SW 1271 (cell line): ENCODE measurements around the gene SEMA3C.

Source experiments
- DNase-seq, 2 experiments: peaks; one replicate each; lab custom pipeline; 2025; lab: John Stamatoyannopoulos, UW

The SEMA3C gene

DNA sequence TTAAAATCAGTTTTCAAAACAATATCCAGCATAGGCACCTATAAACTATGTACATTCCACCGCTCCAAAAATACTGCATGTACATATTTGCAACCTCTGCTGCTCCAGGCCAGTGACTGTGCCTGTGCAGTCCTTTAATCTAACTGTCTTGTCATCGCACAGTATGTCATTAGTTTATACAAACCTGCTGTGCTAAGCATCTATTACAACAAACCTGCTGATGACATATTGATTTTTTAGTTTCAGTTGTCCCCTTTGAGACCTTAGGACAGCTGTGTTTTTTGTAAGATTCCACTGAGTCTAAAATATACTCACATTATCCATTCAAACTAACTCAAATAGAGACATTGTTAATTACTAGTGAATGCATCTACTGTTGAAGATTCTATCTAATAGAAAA lies 33.1 kb downstream of the SEMA3C start:
- DNase-seq = no peak

DNA sequence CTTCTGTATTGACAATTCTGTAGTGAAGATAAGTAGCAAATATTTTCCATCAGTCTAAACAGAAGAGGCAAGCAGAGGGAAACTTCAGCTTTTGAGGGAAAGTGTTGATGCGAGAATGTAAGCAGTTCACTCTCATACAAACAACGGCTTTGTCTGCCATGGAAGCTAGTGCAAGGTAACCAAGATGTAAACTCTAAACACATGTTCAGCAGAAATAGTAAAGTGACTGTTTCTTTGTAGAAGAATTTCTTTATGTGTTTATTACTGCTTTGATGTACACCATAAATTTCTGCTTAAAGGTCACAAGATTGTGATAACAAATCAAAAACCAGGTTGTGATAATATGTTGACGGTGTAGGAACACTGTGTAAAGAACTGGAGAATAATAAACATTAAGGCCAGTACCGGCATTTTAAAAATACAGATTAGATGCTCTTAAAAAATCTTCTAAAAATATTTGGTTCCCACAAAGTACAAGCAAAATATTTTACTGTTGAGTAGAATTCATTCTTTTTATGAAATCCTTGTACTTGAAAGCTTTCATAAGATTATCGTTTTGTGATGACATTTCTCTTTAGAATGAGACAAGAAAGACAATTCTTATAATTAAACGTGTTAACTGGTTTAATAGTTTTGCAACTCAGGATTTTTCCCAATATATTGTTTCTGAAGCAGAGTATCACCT lies 34.2 kb downstream of the SEMA3C start:
- DNase-seq = peak in 1 of 2 experiments; percentile 49

DNA sequence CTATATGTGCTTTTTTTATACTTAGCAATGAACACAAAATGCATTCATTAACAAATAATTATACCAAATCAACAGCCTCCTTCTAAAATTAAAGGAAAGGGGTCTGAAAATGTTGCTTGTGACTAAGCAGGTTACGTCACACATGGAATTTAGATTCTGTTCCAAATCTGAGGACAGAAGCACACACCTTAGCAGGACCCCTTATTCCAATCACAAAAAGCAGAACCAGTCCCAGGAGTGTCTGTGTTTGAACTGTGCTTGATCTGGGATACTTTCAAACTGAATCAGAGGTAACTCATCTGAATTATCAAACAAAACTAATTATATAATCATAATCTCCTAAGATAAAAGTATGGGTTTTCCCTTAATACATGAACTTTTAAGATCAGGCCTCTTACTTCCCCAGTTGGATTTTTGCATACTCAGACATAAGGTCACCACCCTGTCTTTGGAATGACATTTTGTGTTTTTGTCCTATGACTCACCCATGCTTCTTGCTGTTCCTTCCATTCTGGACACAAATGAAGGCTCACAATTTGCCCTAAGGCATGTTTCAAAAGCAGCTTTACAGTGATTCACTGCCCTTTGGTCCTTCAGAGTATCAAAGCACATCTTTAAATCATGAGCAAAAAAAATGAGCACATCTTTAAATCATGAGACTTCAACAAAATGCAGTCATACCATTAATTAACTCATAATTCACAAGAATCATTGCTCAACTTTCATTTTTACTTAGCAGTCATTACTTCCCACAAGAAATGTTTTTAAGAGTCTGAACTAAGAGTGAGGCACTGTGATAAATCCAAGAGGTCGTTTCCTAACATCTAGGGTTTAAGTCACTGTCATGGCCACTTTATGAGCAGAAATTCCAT lies 35.5 kb downstream of the SEMA3C start:
- DNase-seq = peak; percentile 92 to 98

DNA sequence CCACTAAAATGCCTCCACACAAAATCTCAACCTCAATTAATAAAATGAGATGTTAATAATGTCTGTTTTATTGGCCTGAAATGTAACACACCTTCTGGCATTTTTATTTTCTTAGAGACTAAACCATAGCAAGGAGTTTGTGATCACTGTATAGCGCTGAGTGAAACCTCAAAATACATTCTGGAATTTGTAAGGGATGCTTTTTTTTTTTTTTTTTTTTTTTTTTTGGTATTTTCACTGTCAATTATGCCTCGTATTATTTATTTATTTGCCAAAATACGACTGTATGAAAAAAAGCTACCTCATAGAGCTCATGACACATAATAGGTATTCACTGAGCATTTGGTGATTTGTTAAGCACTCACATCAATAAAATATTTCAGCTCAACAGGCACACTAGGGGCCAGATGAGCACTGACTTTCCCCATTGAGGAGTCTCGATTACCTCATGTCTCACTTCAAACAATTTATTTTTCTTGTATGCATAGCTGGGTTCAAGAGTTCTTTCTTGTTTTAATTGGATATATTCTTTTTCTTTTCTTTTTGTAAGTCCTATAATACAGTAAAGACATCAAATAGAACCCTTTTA lies 36.5 kb downstream of the SEMA3C start:
- no peak for DNase-seq

DNA sequence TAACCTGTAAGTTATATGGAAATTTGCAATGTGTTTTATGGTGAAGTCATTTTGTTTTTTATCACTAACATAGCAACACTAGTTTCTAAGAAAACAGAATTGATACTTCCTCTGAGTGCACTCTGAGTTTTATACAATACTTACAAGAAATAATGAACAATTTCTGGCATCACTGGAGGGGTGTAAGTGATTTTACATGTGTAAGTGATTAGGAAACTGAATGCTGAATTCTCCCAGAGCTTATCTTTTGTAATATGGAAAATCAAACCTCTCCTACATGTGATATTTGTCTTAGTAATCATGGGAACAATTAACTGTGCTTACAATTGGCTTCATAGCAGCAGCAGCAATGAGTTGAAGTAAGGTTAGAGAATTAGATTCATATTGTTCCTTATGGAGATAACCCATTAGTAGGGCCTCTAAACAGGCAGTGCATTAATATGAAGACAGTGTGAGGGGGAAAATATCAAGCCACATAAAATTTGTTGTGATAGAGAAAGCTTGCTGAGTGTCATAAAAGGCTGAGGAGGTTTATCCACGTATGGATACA lies 37.4 kb downstream of the SEMA3C start:
- no peak for DNase-seq

DNA sequence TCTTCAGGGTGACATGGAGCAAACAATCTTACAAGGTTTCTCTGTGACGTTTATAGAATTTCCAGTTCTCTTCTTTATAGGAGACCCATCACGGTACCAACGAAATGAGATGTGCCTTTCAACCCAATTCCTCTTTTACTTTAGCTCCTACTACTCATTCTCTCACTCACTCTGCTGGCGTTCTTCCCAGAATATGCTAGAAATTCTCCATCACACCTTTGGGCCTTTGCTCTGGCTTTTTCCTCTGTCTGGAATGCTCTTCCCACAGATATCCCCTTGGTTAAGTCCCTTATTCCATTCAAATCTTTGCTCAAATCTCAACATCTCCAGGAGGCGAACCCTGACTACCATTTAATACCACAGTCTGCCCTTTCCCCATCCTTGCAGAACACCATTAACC lies 39.0 kb downstream of the SEMA3C start:
- no peak for DNase-seq

DNA sequence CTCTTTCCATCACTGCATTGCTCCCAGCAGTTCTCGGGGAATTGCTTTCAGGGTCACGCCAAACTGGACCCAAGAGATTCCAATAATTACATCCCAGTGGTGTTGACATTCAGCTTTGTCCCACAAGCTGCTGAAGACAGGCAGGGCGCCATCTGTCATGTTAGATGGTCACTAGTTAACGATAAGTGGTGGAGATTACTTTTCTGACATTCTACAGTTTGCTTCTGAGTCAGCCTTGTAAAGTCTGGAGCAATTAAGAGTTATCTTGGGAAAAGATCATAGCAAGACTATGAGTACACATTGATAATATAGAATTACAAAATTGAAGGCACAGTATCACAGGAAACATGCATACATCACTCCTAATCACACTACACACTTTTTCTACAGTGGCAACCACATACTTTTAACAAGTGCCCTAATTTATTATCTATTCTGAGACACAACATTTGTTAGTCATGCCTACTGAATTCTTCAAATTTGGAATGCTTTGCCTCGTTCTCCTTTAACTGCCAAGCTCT lies 41.9 kb downstream of the SEMA3C start:
- DNase-seq = peak in 1 of 2 experiments; percentile 31

DNA sequence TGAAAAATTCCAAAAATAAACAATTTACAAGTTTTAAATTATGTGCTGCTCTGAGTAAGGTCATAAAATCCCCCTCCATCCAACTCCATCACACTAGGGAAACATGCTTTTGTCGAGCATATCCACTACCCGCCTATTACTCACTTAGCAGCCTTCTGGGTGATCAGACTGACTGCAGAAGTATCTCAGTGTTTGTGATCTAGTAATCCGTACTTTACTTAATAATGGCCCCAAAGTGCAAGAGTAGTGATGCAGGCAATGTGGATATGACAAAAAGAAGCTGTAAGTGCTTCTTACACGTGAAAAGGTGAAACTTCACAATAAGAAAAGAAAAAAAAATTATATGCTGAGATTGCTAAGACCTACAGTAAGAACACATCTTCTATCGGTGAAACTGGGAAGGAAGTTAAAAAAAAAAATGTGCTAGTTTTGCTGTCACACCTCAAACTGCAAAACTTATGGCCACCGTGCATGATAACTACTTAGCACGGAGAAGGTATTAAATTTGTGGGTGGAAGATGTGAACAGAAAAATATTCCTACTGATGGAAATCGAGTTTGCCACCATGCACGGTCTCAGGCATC lies 43.2 kb downstream of the SEMA3C start:
- DNase-seq = no peak

DNA sequence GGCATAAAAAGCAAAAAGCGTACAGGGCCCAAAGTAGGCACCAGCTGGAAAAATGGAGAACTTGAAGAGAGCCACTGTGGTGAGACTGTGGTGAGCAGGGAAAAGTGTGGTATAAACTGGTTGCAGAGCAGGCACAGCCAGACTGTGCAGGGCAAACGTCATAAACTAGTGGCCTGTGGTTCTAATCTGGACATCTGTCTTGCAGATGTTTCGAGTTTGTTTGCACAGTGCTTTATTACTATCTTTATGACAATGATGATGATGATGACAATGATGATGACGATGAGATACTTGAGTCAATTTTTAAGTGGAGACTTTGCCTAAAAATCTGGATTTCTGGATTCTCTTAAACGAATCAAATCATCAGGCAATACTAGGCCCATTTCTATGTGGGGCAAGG lies 45.7 kb downstream of the SEMA3C start:
- DNase-seq = no peak

DNA sequence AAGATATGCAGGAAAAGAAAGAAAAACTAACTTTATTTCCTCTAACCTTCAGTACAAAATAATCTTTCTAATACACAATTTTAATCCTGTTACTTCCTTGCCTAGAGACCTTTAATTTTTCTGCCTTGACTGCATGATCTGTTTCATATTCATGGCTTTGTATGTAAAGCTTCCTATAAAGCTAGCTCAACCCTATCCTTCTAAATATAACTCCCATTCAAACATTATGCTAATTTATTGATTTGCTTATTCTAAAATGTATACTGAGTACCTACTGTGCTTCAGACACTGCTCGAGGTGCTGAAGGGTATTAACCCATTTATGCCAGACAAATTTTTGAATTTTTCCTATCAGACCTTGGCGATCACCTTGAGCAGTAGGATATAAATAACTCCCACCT lies 47.6 kb downstream of the SEMA3C start:
- no peak for DNase-seq

DNA sequence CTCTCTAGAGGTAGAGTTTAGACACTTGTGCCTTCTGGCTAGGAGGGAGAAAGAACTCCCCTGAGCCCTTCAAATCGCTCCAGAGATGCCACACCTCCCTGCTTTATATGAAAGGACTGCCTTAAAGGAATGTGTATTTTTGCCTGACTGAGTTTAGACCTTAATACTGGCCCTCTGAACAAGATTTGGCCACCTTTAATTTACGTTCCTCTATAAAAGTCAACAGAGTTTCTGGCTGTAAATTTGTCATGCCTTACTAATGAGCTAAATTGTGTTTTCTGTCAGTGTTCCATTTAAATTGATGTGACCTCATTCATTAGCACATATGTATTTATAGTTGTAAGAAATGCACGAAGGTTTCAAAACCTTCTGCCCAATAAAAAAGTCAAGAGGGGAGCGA lies 48.0 kb downstream of the SEMA3C start:
- no peak for DNase-seq

DNA sequence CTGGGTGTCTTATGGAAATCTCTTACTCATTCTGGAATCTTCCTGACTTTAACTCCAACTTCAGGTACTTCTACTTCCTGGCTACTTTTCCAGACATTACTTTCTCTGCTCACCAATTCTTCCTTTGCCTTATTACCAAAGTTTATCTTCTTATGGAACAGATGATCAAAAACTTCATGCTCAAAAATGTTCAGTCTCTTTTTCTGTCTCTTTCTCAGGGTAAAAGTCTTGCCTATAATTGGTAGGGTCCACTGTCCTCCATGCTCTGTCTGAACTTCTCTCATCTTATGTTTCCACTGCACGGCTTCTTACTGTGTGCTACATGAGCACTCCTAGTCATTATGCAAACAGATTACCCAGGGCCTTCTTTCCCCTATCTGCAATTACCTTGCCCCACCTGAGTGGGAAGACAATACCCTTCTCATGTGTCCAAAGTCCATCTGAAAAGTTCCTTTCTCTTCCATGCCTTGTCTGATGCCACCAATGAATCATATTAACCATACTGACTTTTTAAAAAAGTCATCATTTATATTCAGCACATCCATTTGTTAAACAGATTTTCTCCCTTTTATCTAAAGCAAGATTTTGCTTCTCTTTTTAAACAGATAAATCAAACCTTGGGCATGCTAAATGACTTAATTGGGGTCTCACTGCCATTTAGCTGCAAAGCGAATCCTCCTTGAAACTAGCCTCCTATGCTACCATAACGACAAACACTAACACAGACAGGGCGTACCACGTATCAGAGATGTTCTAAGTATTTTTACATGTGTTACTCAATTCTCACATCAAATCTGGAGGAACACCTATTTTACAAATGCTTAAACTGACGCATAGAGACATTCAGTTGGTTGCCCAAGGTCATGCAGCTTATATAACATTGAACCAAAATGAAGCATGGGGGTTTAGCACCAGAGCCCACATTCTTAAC lies 48.8 kb downstream of the SEMA3C start:
- no peak for DNase-seq

DNA sequence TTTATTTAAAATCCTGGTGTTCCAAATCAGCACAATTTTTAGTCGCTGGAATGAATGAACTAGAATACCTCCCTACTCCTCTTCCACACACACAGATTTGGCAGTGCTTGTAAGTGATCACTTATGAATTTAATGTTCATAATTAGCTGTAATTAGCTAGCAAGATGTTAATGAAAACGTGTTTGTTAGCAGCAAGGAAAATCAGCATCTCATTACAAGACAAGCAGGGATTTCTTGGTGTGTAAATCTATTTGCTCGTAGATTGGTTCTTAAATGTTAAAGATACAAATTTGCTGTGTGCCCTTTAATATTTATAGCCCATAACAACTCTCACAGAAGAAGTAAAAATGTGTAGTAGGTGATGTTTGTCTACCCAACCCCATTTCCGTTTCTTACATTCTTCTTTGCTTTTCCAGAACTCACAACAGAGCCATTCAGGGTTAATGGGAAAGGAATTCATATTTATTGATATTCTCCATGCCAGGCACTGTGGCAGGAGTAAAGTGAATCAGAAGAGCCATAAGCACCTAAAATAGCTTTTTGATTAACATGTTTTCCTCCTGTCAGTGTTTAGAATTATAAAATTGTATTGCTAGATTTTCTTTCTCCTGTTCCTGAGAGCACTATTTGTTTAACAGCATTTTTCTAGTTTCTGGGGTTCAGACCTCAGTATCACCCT lies 49.6 kb downstream of the SEMA3C start:
- no peak for DNase-seq

DNA sequence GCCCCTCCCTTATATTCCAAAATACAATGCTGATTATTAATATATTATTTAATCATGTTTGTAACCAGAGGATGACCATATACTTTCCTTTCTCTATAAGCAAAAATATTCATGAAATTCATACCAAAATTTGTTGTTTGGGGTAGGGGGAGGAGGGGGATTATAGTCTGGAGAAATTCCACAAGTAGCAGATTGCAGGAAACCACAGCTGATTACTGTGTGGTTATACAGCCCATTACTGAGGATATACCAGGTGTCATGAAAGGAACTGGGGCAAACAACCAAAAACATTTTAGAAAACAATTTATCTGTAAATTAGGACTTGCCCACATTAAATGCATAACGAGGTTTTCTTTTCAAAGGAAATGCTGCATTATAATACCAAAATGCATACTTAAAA lies 50.3 kb downstream of the SEMA3C start:
- DNase-seq = no peak

DNA sequence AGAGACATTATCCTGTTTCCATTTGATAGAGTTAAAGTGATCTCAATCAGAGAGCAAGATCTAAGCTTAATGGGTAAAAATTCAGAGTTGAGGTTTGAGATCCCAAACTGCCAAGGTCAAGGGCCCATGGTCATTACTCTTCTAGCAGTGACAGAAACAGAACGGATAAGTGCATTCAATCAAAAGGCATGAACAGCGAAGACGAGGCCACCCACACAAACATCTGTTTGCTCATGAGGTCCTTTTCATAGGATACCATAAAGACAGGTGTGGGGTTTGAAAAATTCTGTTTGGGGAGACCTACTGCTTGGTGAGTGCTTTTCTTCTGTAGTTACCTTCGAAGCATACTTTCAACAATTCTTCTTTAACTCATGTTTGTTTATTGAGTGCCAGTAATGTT lies 58.3 kb downstream of the SEMA3C start:
- no peak for DNase-seq

DNA sequence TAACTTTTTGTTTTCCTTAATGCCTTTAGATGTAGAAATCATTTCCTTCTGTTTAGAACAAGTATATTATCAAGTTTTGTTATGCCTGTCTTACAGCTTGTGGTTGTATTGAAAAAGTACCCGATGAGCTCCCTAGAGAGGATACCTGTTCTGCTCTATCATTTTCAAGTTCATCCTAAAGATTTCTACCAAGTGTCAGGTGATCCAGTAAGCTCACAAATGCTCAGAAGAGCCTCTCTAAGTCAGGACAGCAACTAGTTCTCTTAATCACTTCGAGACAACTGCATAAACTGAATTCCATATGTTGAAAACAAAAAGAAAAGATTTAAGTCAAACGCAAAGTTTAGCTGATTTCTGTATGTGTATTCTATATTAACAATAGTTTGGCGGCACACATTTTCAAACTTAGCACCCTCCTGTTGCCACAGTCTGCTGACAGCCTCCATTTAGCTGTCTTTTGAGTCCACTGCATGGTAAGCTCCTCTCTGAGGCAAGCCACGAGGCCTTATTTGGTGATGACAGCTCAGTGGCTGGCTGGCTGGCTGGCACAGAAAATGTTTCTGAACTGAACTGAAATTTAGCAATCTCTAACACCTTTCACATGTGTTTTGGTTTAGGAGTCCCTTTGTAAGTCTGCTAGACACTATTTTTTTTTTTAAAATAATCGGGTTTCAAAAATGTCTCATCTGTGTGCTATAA lies 59.4 kb downstream of the SEMA3C start:
- no peak for DNase-seq

DNA sequence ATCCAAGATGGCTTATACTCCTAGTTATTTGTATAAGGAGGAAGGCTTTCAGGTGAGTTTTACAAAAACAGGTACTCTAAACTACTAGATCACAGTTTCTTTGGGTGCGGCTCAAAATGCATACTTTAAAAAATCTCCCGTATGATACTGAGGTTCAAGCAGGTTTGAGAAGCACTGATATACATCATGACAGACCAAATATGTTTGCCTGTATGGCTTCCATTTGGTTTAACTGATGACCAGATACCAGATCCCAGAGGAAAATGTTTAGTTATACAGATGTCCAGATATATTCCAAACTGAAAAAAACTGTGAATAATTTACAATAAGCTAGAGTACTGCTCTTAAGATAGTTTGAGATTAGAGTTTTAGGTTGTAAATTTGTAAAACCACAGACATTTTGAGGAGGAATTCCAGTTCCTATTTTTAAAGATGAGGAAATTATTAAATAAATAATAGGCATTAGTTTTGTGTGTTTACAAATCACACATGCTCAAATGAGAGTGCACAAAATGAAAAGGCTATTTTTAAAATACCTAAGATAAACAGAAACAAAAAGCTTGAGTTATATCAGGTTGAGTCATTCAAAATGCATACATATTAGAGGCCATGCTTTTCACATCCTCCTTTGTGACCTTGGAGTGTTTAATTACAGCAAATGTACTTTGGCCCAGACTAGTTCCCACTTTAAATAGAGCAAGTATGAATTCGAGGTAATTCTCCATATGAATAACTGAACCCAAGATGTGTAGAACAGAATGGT lies 60.5 kb downstream of the SEMA3C start:
- no peak for DNase-seq

DNA sequence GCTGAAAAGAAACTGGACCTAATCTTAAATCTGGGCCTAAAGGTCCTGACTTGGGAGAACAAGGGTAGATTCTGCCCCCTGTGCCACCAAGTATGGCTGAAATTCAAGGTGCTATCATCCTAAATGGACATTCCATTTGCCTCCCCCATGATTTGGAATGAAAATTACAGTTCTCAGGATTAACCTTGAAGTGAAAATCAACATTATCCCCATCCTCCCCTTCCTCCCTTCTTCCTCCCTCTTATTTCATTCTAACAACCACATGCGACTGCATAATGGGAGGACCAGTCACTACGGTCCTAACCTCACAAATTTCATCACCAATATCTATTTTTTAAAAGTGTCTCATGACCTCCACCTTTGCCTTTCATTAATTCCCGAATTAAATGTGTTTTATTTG lies 62.1 kb downstream of the SEMA3C start:
- no peak for DNase-seq

DNA sequence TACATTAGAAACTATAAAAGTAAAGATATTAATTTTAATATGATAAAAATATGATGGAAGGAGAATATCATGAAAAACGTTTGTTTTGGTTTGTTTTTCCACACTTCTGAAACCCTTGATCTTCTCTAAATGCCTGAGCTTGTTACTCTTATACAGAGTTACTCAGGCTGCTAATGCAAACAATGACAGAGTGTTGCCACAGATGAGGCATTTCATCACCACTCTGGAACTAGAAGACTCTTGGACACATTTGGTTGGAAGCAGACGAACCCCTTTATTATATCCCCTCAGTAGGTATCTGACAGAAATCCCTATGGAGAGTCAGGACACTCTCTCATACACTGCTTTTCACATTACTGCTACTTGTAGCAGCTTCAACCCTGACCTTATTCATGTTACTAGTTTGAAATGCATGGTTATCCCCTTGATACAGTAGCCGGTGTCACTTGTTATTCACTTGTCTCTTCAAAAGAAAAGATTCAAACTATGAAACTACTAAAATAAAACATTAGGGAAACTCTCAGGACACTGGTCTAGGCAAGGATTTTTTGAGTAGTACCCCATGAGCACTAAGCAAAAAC lies 66.9 kb downstream of the SEMA3C start:
- no peak for DNase-seq
